MCF 10A (cell line): ENCODE measurements around the gene PCDHA10. TPM values are rescaled to one million over a fixed set of nuclear protein-coding genes. Genes with fewer than 3 reads are reported as not detected.

Experiments used
- BruUV-seq: library from RNA; stranded (reverse); fragments of 400-500 nt; replicated peaks from 2 replicates; lab custom pipeline; 2021; lab: Mats Ljungman, UMichigan
- CTCF ChIA-PET: fragments of 300-600 bp; sonication (Branson Sonifier 250); formaldehyde crosslinking; extraction: SDS; loops from one replicate; lab custom pipeline; 2021; ENCODE audit warnings: antibody characterized with exemption, inconsistent platforms; lab: Yijun Ruan, JAX
- POLR2A ChIA-PET: fragments of 300-600, 350-650 bp; sonication (Branson Sonifier 250); formaldehyde crosslinking; extraction: SDS; loops from one replicate; lab custom pipeline; 2020; ENCODE audit warnings: antibody characterized with exemption, inconsistent platforms; lab: Yijun Ruan, JAX
- DNase-seq: peaks from one replicate; pipeline ENCODE4 v3.0.0-alpha.2; 2018; ENCODE audit not compliant: unreplicated experiment
- H3K27ac Mint-ChIP-seq: one replicate; pipeline ENCODE4 v1.8.0; 2022; ENCODE audit warnings: mild to moderate bottlenecking, low read depth, mixed read lengths; ENCODE audit not compliant: unreplicated experiment
- H3K27me3 Mint-ChIP-seq: one replicate; pipeline ENCODE4 v1.8.0; 2022; ENCODE audit warnings: mixed read lengths; ENCODE audit not compliant: insufficient read depth, unreplicated experiment
- H3K36me3 Mint-ChIP-seq: one replicate; pipeline ENCODE4 v1.8.0; 2022; ENCODE audit warnings: mild to moderate bottlenecking, moderate library complexity, mixed read lengths; ENCODE audit not compliant: insufficient read depth, unreplicated experiment
- H3K4me1 Mint-ChIP-seq: one replicate; pipeline ENCODE4 v1.8.0; 2022; ENCODE audit warnings: mixed read lengths; ENCODE audit not compliant: insufficient read depth, unreplicated experiment
- H3K4me3 Mint-ChIP-seq: one replicate; pipeline ENCODE4 v1.8.0; 2022; ENCODE audit warnings: mild to moderate bottlenecking, moderate library complexity, mixed read lengths; ENCODE audit not compliant: unreplicated experiment
- H3K9me3 Mint-ChIP-seq: one replicate; pipeline ENCODE4 v1.8.0; 2022; ENCODE audit warnings: mixed read lengths; ENCODE audit not compliant: unreplicated experiment
- intact Hi-C: fragments of 100-400 bp; cut with micrococcal nuclease; formaldehyde crosslinking; loops from 2 replicates; pipeline ENCODE4 v1.14.1; 2022
- total RNA-seq: library from RNA; stranded (reverse); gene quantifications from 2 replicates; pipeline ENCODE4 v1.2.3, GENCODE V29; 2022
- TF ChIP-seq, protein P1 (sequence below): fragments of 200-600 bp; IDR thresholded peaks from one replicate; pipeline ENCODE4 v1.8.0; 2022; ENCODE audit warnings: antibody characterized with exemption, mild to moderate bottlenecking; ENCODE audit not compliant: unreplicated experiment

PCDHA10 gene
- total RNA-seq, 1 experiment from 2014 or later, result 0.16 TPM

DNA sequence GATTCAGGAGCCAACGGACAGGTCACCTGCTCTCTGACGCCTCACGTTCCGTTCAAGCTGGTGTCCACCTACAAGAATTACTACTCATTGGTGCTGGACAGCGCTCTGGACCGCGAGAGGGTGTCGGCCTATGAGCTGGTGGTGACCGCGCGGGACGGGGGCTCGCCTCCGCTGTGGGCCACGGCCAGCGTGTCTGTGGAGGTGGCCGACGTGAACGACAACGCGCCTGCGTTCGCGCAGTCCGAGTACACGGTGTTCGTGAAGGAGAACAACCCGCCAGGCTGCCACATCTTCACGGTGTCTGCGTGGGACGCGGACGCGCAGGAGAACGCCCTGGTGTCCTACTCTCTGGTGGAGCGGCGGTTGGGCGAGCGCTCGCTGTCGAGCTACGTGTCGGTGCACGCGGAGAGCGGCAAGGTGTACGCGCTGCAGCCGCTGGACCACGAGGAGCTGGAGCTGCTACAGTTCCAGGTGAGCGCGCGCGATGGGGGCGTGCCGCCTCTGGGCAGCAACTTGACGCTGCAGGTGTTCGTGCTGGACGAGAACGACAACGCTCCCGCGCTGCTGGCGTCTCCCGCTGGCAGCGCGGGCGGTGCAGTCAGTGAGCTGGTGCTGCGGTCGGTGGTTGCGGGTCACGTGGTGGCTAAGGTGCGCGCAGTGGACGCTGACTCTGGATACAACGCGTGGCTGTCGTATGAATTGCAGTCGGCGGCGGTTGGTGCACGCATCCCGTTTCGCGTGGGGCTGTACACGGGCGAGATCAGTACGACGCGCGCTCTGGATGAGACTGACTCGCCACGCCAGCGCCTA, 1.7 kb downstream of the PCDHA10 start:
- Mint-ChIP-seq H3K9me3 (peaks cover 16% of the 10 kb centered on the region), H3K4me3 (no peak overlapping the region), H3K36me3 (no peaks in the 10 kb centered on the region), H3K4me1 (no peaks in the 10 kb centered on the region), H3K27me3 (no peaks in the 10 kb centered on the region), H3K27ac (no peak overlapping the region)
- DNase-seq, result no peak
- CTCF ChIA-PET, result interaction anchor here (0.5 to 1.4 kb wide), 2 partner anchors 44 to 183 kb away, joined by 3 to 4 read pairs; no protein-coding TSS in a partner anchor
- POLR2A ChIA-PET, result interaction anchor here (1.0 kb wide), 1 partner anchor 16 kb away, joined by 3 read pairs; no protein-coding TSS in a partner anchor
- intact Hi-C loops, result no loop called here
- TF ChIP-seq, protein P1, sequence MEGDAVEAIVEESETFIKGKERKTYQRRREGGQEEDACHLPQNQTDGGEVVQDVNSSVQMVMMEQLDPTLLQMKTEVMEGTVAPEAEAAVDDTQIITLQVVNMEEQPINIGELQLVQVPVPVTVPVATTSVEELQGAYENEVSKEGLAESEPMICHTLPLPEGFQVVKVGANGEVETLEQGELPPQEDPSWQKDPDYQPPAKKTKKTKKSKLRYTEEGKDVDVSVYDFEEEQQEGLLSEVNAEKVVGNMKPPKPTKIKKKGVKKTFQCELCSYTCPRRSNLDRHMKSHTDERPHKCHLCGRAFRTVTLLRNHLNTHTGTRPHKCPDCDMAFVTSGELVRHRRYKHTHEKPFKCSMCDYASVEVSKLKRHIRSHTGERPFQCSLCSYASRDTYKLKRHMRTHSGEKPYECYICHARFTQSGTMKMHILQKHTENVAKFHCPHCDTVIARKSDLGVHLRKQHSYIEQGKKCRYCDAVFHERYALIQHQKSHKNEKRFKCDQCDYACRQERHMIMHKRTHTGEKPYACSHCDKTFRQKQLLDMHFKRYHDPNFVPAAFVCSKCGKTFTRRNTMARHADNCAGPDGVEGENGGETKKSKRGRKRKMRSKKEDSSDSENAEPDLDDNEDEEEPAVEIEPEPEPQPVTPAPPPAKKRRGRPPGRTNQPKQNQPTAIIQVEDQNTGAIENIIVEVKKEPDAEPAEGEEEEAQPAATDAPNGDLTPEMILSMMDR, result no peak
- no TSS peak for BruUV-seq

DNA sequence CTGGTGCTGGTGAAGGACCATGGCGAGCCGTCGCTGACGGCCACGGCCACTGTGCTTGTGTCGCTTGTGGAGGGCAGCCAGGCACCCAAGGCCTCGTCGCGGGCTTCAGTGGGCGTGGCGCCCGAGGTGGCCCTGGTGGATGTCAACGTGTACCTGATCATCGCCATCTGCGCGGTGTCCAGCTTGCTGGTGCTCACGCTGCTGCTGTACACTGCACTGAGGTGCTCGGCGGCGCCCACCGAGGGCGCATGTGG, 2.2 kb downstream of the PCDHA10 start:
- Mint-ChIP-seq H3K9me3 (peaks cover 16% of the 10 kb centered on the region), H3K4me1 (no peaks in the 10 kb centered on the region), H3K36me3 (no peaks in the 10 kb centered on the region), H3K27me3 (no peaks in the 10 kb centered on the region), H3K4me3 (no peak overlapping the region), H3K27ac (no peak overlapping the region)
- BruUV-seq, result no TSS peak
- POLR2A ChIA-PET, result no interaction called here
- CTCF ChIA-PET, result no interaction called here
- TF ChIP-seq, protein P1, result no peak
- intact Hi-C loops, result no loop called here
- DNase-seq, result no peak

DNA sequence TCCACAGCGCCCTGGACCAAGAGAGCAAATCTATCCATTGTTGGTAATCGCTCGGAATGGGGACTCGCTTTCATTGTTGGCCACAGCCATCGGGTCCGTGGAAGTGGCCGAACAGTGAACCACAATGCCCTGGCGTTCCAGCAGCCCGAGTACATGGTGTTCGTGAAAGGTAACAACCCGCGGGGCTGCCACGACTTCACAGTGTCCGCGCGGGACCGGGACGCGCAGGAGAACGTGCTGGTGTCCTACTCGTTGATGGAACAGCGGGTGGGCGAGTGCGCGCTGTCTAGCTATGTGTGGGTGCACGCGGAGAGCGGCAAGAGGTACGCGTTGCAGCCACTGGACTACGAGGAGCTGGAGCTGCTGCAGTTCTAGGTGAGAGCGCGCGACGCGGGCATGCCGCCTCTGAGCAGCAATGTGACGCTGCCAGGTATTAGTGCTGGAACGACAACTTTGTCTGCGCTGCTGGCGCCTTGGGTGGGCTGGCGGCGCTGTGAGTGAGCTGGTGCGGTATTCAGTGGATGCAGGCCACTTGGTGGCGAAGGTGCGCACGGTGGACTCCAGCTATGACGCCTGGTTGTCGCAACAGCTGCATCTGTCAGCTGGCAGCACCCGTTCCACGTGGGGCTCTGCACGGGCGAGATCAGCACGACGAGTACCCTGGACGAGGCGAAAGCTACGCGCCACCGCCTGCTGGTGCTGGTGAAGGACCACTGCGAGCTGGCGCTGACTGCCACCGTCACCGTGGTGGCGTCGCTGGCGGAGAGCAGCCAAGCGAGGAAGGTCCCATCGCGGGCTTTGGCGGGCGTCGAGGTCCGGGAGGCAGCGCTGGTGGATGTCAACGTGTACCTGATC, 7.0 kb downstream of the PCDHA10 start:
- POLR2A ChIA-PET, result no interaction called here
- intact Hi-C loops, result no loop called here

More for the DNA sequence above, 7.0 kb downstream of the PCDHA10 start:
- no TSS peak for BruUV-seq
- H3K9me3 Mint-ChIP-seq, result peaks cover 15% of the 10 kb centered on the region
- H3K4me3 Mint-ChIP-seq, result no peak overlapping the region
- H3K4me1 Mint-ChIP-seq, result no peaks in the 10 kb centered on the region
- CTCF ChIA-PET, result interaction anchor here (0.6 to 1.3 kb wide), 4 partner anchors 11 to 422 kb away, joined by 4 to 6 read pairs (median 4); no protein-coding TSS in a partner anchor
- TF ChIP-seq, protein P1, result no peak
- H3K36me3 Mint-ChIP-seq, result no peaks in the 10 kb centered on the region
- DNase-seq, result no peak
- no peaks in the 10 kb centered on the region for H3K27me3 Mint-ChIP-seq
- H3K27ac Mint-ChIP-seq, result no peak overlapping the region
